Spleen (tissue), 11 donors: ENCODE data around the gene FPR1. TPM values are rescaled to one million over a fixed set of nuclear protein-coding genes. Genes with fewer than 3 reads are reported as not detected.
"Not testable (repeated sequence)": the region's sequence is repeated elsewhere in the genome, so short reads cannot be mapped to it uniquely, and the experiment has no call there.

Experiments
- DNase-seq: peaks from one replicate; pipeline ENCODE4 v3.0.0-alpha.2; 2020
- H3K27ac ChIP-seq, 8 donors: fragments of 200-600 bp; sonication (generic) in 7 of 8; 1 replicate in 4 of 8; 2 replicates in 4 of 8; pipeline versions ENCODE4 v1.5.0 to v1.8.0; 2016 to 2021; ENCODE audit warnings: inconsistent platforms in 4 of 8, mild to moderate bottlenecking in 4 of 8, moderate library complexity in 1 of 8
- H3K27me3 ChIP-seq, 7 donors: fragments of 200-600 bp; sonication (generic) in 6 of 7; replicated peaks in 1 of 7; 1 replicate in 4 of 7; 2 replicates in 3 of 7; pipeline versions ENCODE4 v1.5.0 to v1.8.0; 2016 to 2021; ENCODE audit warnings: inconsistent platforms in 3 of 7, mild to moderate bottlenecking in 1 of 7
- H3K36me3 ChIP-seq, 6 donors: fragments of 200-600 bp; sonication (generic) in 5 of 6; 1 replicate in 4 of 6; 2 replicates in 2 of 6; pipeline versions ENCODE4 v1.5.0 to v1.8.0; 2016 to 2021; ENCODE audit warnings: inconsistent platforms in 2 of 6
- H3K4me1 ChIP-seq, 6 donors: fragments of 200-600 bp; sonication (generic) in 5 of 6; 1 replicate in 3 of 6; 2 replicates in 3 of 6; pipeline versions ENCODE4 v1.5.0 to v1.8.0; 2016 to 2021; ENCODE audit warnings: inconsistent platforms in 3 of 6
- H3K4me3 ChIP-seq, 8 donors: fragments of 200-600 bp; sonication (generic) in 7 of 8; 1 replicate in 4 of 8; 2 replicates in 4 of 8; pipeline versions ENCODE4 v1.5.0 to v1.8.0; 2016 to 2021; ENCODE audit warnings: inconsistent platforms in 4 of 8, mild to moderate bottlenecking in 4 of 8, moderate library complexity in 2 of 8
- H3K9me3 ChIP-seq, 8 donors: fragments of 200-600 bp; sonication (generic) in 7 of 8; 1 replicate in 4 of 8; 2 replicates in 4 of 8; pipeline versions ENCODE4 v1.5.0 to v1.8.0; 2016 to 2021; ENCODE audit warnings: inconsistent platforms in 4 of 8
- POLR2A ChIP-seq, 3 donors: fragments of 450-650 bp; IDR thresholded peaks; one replicate each; pipeline ENCODE4 v1.5.1; 2017; ENCODE audit warnings: antibody characterized with exemption in 3 of 3, mild to moderate bottlenecking in 1 of 3
- POLR2AphosphoS5 ChIP-seq, 3 donors: sonication (generic); formaldehyde crosslinking; IDR thresholded peaks; one replicate each; pipeline ENCODE4 v1.5.1; 2017; ENCODE audit warnings: antibody characterized with exemption in 3 of 3
- WGBS, 5 donors: extraction: QIAGEN DNeasy Blood & Tissue Kit in 3 of 5; methylation state at CpG; one replicate each; pipeline versions ENCODE4 v1.1.5 to v1.1.7; 2013 to 2018; 5-methylcytosine and 5-hydroxymethylcytosine counted together
- intact Hi-C: fragments of 100-400 bp; cut with DNase I; formaldehyde crosslinking; loops from one replicate; pipeline ENCODE4 v1.15.0; 2023; ENCODE audit warnings: low total_unique reads
- polyA plus RNA-seq, 3 donors: library from polyadenylated mRNA; stranded (reverse); fragments of 200-250 nt; gene quantifications; one replicate each; pipeline ENCODE4 v1.2.1, GENCODE V29; 2013
- total RNA-seq, 7 donors: library from RNA; depleted of rRNA in 3 of 7; stranded (reverse); fragments of >200 nt in 3 of 7; fragmentation: NEBNext Ultra II Directional in 4 of 7; extraction: Animal tissue kit (Norgen Biotek cat#: 25700) in 4 of 7; gene quantifications; one replicate each; pipeline versions ENCODE4 v1.1.0 to v1.2.1, GENCODE V29; 2016 to 2021
- TF ChIP-seq, protein P1 (sequence below), 11 experiments: fragments of 200-600 bp in 7 of 11; fragments of 450-650 bp in 4 of 11; sonication (generic) in 4 of 11; IDR thresholded peaks in 8 of 11; conservative IDR thresholded peaks in 3 of 11; 1 replicate in 7 of 11; 2 replicates in 4 of 11; pipeline versions ENCODE4 v1.4.0 to v1.8.0; 2016 to 2021; ENCODE audit warnings: antibody characterized with exemption in 11 of 11, inconsistent platforms in 4 of 11, mild to moderate bottlenecking in 1 of 11
- donor health status: healthy with polysubstance abuse.
- donor health status: DM: no; HTN: no; CAD: no; lungs with moderate emphysema.
- donor health status: DM: no; HTN: no; CAD: no.
- donor health status: Bipolar disorder and iron deficiency.
- donor health status: healthy.
- donor health status: DM: no; HTN: no; CAD: no.
- donor health status: DM: yes; HTN: yes; CAD: no.

The FPR1 gene
- total and polyA plus RNA-seq, 10 donors: 7.2 to 344 (median 124) TPM

DNA sequence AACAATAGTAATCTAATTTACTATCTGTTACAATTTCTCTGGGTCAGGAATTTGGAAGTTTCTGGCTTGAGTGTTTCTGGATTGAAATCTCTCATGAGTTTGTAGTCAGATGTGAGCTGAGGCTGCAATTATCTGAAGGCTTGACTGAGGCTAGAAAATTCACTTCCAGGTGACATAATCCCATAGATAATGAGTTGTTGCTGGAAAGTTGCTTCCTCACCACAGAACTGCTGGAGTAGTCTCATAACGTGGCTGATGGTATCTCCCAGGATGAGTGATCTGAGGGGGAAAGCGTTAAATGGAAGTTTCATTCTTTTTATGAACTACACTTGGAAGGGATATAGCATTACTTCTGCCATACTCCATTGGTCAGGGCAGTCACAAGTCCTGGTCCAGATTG is 28.0 kb upstream of the FPR1 start:
- intact Hi-C loops: loop anchor here (5.0 kb wide), 1 partner anchor 307 kb away; no protein-coding TSS in a partner anchor
- no peak for DNase-seq
- H3K4me3 ChIP-seq: no peak overlapping the region
- 45 to 64% (median 63%) methylated on average over 2 of the region's 2 CpGs for WGBS, 5 donors
- H3K27ac ChIP-seq: no peak overlapping the region
- peaks cover 0 to 42% (median 0%) of the 10 kb centered on the region in 7 donors for H3K27me3 ChIP-seq
- no peaks in the 10 kb centered on the region for H3K9me3 ChIP-seq
- peaks cover 0 to 45% (median 8%) of the 10 kb centered on the region in 6 donors for H3K4me1 ChIP-seq
- H3K36me3 ChIP-seq: no peaks in the 10 kb centered on the region
- no peak for TF ChIP-seq POLR2A (IDR thresholded peaks at IDR 0.05)
- TF ChIP-seq, protein P1, sequence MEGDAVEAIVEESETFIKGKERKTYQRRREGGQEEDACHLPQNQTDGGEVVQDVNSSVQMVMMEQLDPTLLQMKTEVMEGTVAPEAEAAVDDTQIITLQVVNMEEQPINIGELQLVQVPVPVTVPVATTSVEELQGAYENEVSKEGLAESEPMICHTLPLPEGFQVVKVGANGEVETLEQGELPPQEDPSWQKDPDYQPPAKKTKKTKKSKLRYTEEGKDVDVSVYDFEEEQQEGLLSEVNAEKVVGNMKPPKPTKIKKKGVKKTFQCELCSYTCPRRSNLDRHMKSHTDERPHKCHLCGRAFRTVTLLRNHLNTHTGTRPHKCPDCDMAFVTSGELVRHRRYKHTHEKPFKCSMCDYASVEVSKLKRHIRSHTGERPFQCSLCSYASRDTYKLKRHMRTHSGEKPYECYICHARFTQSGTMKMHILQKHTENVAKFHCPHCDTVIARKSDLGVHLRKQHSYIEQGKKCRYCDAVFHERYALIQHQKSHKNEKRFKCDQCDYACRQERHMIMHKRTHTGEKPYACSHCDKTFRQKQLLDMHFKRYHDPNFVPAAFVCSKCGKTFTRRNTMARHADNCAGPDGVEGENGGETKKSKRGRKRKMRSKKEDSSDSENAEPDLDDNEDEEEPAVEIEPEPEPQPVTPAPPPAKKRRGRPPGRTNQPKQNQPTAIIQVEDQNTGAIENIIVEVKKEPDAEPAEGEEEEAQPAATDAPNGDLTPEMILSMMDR (IDR thresholded peaks at IDR 0.05 in 8 of 11, conservative IDR thresholded peaks at IDR 0.05 in 3 of 11): no peak
- no peak for TF ChIP-seq POLR2AphosphoS5 (IDR thresholded peaks at IDR 0.05)

DNA sequence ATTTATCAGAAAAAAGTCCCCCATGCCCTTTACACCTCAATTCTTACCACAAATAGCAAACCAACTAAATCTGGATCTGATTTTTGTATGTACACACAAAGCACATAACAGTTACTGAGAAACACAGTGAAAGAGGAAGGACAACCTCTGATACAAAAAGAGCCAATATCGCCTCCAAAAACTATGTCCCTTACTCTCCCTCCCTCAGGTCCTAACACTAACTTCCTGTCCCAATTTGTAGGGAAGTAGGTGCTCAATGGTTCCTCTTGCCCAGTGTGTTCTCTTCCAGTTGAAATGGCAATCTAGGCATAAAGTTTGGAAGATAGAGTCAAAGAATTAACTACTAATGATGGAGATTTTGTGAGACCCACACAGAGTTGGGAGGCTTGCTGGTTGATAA is 27.5 kb upstream of the FPR1 start:
- TF ChIP-seq POLR2A (IDR thresholded peaks at IDR 0.05) (no peak), POLR2AphosphoS5 (IDR thresholded peaks at IDR 0.05) (no peak)
- TF ChIP-seq, protein P1 (IDR thresholded peaks at IDR 0.05 in 8 of 11, conservative IDR thresholded peaks at IDR 0.05 in 3 of 11): no peak
- Histone ChIP-seq H3K9me3 (no peaks in the 10 kb centered on the region), H3K27ac (no peak overlapping the region), H3K36me3 (no peaks in the 10 kb centered on the region), H3K4me3 (no peak overlapping the region), H3K27me3 (peaks cover 0 to 47% (median 0%) of the 10 kb centered on the region in 7 donors), H3K4me1 (peaks cover 0 to 40% (median 8%) of the 10 kb centered on the region in 6 donors)
- intact Hi-C loops: loop anchor here (5.0 kb wide), 1 partner anchor 307 kb away; no protein-coding TSS in a partner anchor
- 48 to 61% (median 54%) methylated on average over 1 of the region's 1 CpG for WGBS, 5 donors
- DNase-seq: no peak

DNA sequence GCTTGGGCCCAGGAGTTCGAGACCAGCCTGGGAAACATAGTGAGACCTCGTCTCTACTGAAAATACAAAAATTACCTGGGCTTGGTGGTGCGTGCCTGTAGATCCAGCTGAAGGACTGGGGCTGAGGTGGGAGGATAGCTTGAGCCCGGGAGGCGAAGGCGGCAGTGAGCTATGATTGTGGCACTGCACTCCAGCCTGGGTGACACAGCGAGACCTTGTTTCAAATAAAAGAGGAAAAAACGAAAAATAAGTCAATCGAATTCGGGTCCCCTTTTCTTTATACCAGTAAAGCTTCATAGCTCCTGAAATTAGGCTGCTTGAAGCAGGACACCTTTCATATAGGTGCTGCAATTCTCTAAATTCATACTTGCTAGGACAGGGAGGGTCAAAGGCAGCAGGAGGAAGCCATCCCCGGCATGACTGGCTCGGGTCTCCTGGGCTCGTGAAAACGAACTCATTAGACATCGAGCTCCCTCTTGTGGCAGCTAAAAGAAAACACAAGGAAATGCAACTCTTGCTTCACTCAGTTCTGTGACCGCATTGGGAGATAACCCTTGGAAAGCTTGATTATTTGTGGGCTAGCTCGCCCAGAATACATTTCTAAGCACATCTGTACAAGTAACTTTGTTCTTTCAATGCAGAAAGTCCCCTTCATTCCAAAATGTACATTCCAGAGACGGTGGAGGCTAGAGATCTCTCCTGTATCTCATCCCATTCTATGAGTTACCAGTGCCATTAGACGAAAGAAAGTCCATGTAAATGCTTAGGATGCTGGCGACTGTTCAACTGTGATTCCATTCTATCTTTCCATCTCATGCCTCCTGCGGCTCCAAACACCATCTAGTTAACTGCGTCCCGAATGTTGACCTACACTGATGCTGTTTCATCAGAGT is 26.1 kb upstream of the FPR1 start:
- Histone ChIP-seq H3K9me3 (peaks cover 0 to 9% (median 0%) of the 10 kb centered on the region in 8 donors), H3K4me1 (peaks cover 0 to 30% (median 8%) of the 10 kb centered on the region in 6 donors), H3K4me3 (peak overlapping the region in 1 of 8 donors; percentile 6), H3K27me3 (peaks cover 0 to 49% (median 0%) of the 10 kb centered on the region in 7 donors), H3K36me3 (no peaks in the 10 kb centered on the region), H3K27ac (peak overlapping the region in 2 of 8 donors; percentile 60 to 73)
- TF ChIP-seq, protein P1 (IDR thresholded peaks at IDR 0.05 in 8 of 11, conservative IDR thresholded peaks at IDR 0.05 in 3 of 11): peak; percentile 45 to 90 (median 71)
- TF ChIP-seq POLR2AphosphoS5 (IDR thresholded peaks at IDR 0.05): peak in 1 of 3 donors; percentile 68
- no peak for TF ChIP-seq POLR2A (IDR thresholded peaks at IDR 0.05)
- intact Hi-C loops: loop anchor here (5.0 kb wide), 1 partner anchor 306 kb away; no protein-coding TSS in a partner anchor
- WGBS, 5 donors: 35 to 39% (median 35%) methylated on average over 23 of the region's 23 CpGs
- peak; percentile 84 for DNase-seq

DNA sequence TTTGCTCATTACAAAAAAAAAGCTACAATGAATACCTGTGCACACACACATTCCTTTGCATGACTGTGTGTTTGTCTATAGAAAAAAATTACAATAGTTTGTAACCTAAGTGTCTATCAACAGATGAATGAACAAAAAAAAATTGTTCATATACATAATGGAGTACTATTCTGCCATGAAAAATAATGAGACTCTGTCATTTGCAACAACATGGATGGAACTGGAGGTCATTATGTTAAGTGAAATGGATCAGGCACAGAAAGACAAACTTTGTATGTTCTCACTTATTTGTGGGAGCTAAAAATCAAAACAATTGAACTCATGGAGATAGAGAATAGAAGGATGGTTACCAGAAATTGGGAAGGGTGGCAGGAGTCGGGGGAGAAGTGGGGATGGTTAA is 24.9 kb upstream of the FPR1 start:
- not testable (repeated sequence) for H3K9me3 ChIP-seq, H3K4me3 ChIP-seq, DNase-seq, H3K36me3 ChIP-seq, H3K27ac ChIP-seq
- Histone ChIP-seq H3K27me3 (peaks cover 0 to 59% (median 0%) of the 10 kb centered on the region in 7 donors), H3K4me1 (peaks cover 0 to 25% (median 11%) of the 10 kb centered on the region in 6 donors)
- WGBS, 5 donors: 88 to 100% (median 94%) methylated on average over 1 of the region's 1 CpG
- intact Hi-C loops: loop anchor here (5.0 kb wide), 1 partner anchor 304 kb away; no protein-coding TSS in a partner anchor
